Measurements from ENCODE around the gene ITGB5. TPM values are rescaled to one million over a fixed set of nuclear protein-coding genes. Genes with fewer than 3 reads are reported as not detected.

Gene ITGB5
- total and polyA plus RNA-seq, 2 donors (not counting 1 experiment from before 2014, with no cell fraction given): 99.7 to 196 TPM

DNA sequence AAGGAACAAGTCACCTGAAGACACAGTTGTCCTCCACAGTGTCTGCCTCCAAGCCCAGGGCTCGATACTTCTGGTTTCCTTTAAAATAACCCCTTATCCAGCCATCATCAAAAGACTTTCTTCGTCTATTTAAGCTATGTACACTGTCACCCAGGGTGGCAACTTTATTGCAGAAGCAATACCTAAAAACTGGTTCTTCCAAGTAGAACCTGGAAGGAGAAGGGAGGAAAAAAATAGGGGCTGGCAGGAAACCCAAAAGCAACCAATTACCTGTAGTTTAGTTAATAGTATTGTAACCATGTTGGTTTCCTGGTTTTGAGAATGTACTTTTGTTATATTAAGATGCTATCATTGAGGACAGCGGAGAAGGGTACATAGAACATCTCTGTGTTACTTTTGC lies 33.7 kb downstream of the ITGB5 start:
- H3K9ac ChIP-seq (ENCODE audit: insufficient read depth, low read length): no peak overlapping the region
- no peak overlapping the region for H3K4me3 ChIP-seq (replicated peaks in 1 of 4; ENCODE audit: control extremely low read depth in 1 of 4, insufficient read depth in 1 of 4, low read depth in 3 of 4, low read length in 4 of 4)
- no peaks in the 10 kb centered on the region for H3K36me3 ChIP-seq (ENCODE audit: control insufficient read depth, insufficient read depth, low read length)
- no peaks in the 10 kb centered on the region for H3K79me2 ChIP-seq (ENCODE audit: control insufficient read depth, insufficient read depth, low read length)
- no peaks in the 10 kb centered on the region for H3K27me3 ChIP-seq (ENCODE audit: control insufficient read depth, insufficient read depth, low read length)
- peaks cover 12% of the 10 kb centered on the region for H3K4me1 ChIP-seq (ENCODE audit: control insufficient read depth, extremely low read depth, insufficient read depth, low read length)
- no peaks in the 10 kb centered on the region for H3K9me3 ChIP-seq (ENCODE audit: control insufficient read depth, insufficient read depth, low read depth, low read length)
- H3K4me2 ChIP-seq (ENCODE audit: extremely low read depth, insufficient read depth, low read length): no peak overlapping the region
- H2AFZ ChIP-seq (ENCODE audit: low read length): no peak overlapping the region
- TF ChIP-seq, protein P1, sequence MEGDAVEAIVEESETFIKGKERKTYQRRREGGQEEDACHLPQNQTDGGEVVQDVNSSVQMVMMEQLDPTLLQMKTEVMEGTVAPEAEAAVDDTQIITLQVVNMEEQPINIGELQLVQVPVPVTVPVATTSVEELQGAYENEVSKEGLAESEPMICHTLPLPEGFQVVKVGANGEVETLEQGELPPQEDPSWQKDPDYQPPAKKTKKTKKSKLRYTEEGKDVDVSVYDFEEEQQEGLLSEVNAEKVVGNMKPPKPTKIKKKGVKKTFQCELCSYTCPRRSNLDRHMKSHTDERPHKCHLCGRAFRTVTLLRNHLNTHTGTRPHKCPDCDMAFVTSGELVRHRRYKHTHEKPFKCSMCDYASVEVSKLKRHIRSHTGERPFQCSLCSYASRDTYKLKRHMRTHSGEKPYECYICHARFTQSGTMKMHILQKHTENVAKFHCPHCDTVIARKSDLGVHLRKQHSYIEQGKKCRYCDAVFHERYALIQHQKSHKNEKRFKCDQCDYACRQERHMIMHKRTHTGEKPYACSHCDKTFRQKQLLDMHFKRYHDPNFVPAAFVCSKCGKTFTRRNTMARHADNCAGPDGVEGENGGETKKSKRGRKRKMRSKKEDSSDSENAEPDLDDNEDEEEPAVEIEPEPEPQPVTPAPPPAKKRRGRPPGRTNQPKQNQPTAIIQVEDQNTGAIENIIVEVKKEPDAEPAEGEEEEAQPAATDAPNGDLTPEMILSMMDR (conservative IDR thresholded peaks at IDR 0.05 in 1 of 2, IDR thresholded peaks at IDR 0.05 in 1 of 2; ENCODE audit: low read depth in 1 of 2, low read length in 2 of 2): no peak
- TF ChIP-seq EZH2 (IDR thresholded peaks at IDR 0.05; ENCODE audit: low read length, missing control alignments): no peak
- no peak for DNase-seq (ENCODE audit: low read depth in 2 of 2)
- no peak overlapping the region for H3K27ac ChIP-seq (ENCODE audit: insufficient read depth, low read length)
- H4K20me1 ChIP-seq (ENCODE audit: control insufficient read depth, extremely low read depth, insufficient read depth, low read length): no peaks in the 10 kb centered on the region

DNA sequence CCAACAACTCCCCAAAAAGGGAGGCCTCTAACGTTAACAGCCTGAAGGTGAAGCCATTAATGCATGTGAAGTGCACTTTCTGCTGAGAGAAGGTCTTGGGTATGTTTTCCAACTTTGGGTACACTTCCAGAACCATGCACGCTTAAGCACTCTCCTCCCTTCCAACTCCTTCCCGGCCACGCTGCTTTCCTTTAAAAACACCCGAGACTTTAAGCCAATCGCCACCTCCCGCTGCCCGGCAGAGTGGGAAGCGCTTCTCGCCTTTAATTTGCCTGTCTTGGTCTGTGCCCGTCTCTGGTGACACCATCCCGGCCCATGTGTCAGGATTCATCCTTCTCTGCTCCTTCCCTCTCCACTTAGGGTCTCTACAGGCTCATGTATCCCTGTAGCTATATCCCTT lies 35.3 kb downstream of the ITGB5 start:
- TF ChIP-seq EZH2 (IDR thresholded peaks at IDR 0.05; ENCODE audit: low read length, missing control alignments): no peak
- TF ChIP-seq, protein P1 (conservative IDR thresholded peaks at IDR 0.05 in 1 of 2, IDR thresholded peaks at IDR 0.05 in 1 of 2; ENCODE audit: low read depth in 1 of 2, low read length in 2 of 2): no peak
- H2AFZ ChIP-seq (ENCODE audit: low read length): no peak overlapping the region
- no peak overlapping the region for H3K9ac ChIP-seq (ENCODE audit: insufficient read depth, low read length)
- H3K4me2 ChIP-seq (ENCODE audit: extremely low read depth, insufficient read depth, low read length): no peak overlapping the region
- H4K20me1 ChIP-seq (ENCODE audit: control insufficient read depth, extremely low read depth, insufficient read depth, low read length): no peaks in the 10 kb centered on the region
- no peaks in the 10 kb centered on the region for H3K9me3 ChIP-seq (ENCODE audit: control insufficient read depth, insufficient read depth, low read depth, low read length)
- H3K27me3 ChIP-seq (ENCODE audit: control insufficient read depth, insufficient read depth, low read length): no peaks in the 10 kb centered on the region
- H3K4me3 ChIP-seq (replicated peaks in 1 of 4; ENCODE audit: control extremely low read depth in 1 of 4, insufficient read depth in 1 of 4, low read depth in 3 of 4, low read length in 4 of 4): no peak overlapping the region
- H3K27ac ChIP-seq (ENCODE audit: insufficient read depth, low read length): no peak overlapping the region
- DNase-seq (ENCODE audit: low read depth in 2 of 2): no peak
- H3K4me1 ChIP-seq (ENCODE audit: control insufficient read depth, extremely low read depth, insufficient read depth, low read length): peaks cover 6% of the 10 kb centered on the region
- no peaks in the 10 kb centered on the region for H3K79me2 ChIP-seq (ENCODE audit: control insufficient read depth, insufficient read depth, low read length)
- H3K36me3 ChIP-seq (ENCODE audit: control insufficient read depth, insufficient read depth, low read length): no peaks in the 10 kb centered on the region

DNA sequence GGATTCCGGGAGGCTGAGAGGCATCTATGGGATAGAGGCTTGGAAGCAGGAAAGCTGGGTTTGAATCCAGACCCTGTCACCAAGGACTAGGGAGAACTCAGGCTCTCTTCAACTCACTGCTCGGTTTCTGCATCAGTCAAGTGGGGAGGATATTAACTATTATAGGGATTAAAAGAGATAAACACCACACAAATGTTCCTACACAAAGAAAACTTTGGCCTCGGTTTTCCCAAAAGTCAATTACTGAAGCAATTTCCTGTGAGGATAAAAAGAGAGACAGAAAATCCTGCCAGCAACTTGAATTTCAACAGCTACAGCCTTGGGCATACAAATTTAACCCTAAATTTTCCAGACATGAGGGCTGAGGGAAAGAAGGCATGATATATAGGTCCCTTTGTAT lies 36.0 kb downstream of the ITGB5 start:
- no peaks in the 10 kb centered on the region for H3K79me2 ChIP-seq (ENCODE audit: control insufficient read depth, insufficient read depth, low read length)
- no peak overlapping the region for H3K4me2 ChIP-seq (ENCODE audit: extremely low read depth, insufficient read depth, low read length)
- H3K27ac ChIP-seq (ENCODE audit: insufficient read depth, low read length): no peak overlapping the region

More for the DNA sequence above, 36.0 kb downstream of the ITGB5 start:
- Histone ChIP-seq H3K4me3 (replicated peaks in 1 of 4; ENCODE audit: control extremely low read depth in 1 of 4, insufficient read depth in 1 of 4, low read depth in 3 of 4, low read length in 4 of 4) (no peak overlapping the region), H4K20me1 (ENCODE audit: control insufficient read depth, extremely low read depth, insufficient read depth, low read length) (no peaks in the 10 kb centered on the region), H3K9me3 (ENCODE audit: control insufficient read depth, insufficient read depth, low read depth, low read length) (no peaks in the 10 kb centered on the region), H3K27me3 (ENCODE audit: control insufficient read depth, insufficient read depth, low read length) (no peaks in the 10 kb centered on the region), H3K4me1 (ENCODE audit: control insufficient read depth, extremely low read depth, insufficient read depth, low read length) (peaks cover 6% of the 10 kb centered on the region), H3K36me3 (ENCODE audit: control insufficient read depth, insufficient read depth, low read length) (no peaks in the 10 kb centered on the region), H3K9ac (ENCODE audit: insufficient read depth, low read length) (no peak overlapping the region), H2AFZ (ENCODE audit: low read length) (no peak overlapping the region)
- TF ChIP-seq, protein P1 (conservative IDR thresholded peaks at IDR 0.05 in 1 of 2, IDR thresholded peaks at IDR 0.05 in 1 of 2; ENCODE audit: low read depth in 1 of 2, low read length in 2 of 2): no peak
- no peak for TF ChIP-seq EZH2 (IDR thresholded peaks at IDR 0.05; ENCODE audit: low read length, missing control alignments)
- no peak for DNase-seq (ENCODE audit: low read depth in 2 of 2)

Measured in fibroblast of lung (primary cell).